ENCODE data around the gene B3GAT2. TPM values are rescaled to one million over a fixed set of nuclear protein-coding genes. Genes with fewer than 3 reads are reported as not detected.

Gene B3GAT2
- total RNA-seq, 4 donors from 2014 or later, result not detected

- no peak for TF ChIP-seq POLR2A (IDR thresholded peaks at IDR 0.05)
- TF ChIP-seq CTCF (IDR thresholded peaks at IDR 0.05 in 4 of 5, conservative IDR thresholded peaks at IDR 0.05 in 1 of 5), result no peak
- H3K4me3 ChIP-seq, result no peak overlapping the region
- intact Hi-C loops (cut with DNase I; ENCODE audit: low total_unique reads) (no loop called here), in situ Hi-C loops (cut with MboI; ENCODE audit: low sequenced_read_pairs in 4 of 4) (no loop called here)
- ATAC-seq (no peak), DNase-seq (no peak)
- no peaks in the 10 kb centered on the region for H3K9me3 ChIP-seq
- H3K27ac ChIP-seq, result no peak overlapping the region
- no peaks in the 10 kb centered on the region for H3K36me3 ChIP-seq
- peaks cover 15 to 21% of the 10 kb centered on the region in 2 donors for H3K4me1 ChIP-seq
- no peaks in the 10 kb centered on the region for H3K27me3 ChIP-seq
Observed at GRCh38 chr6:70834520-70834919, 122.3 kb downstream of the B3GAT2 start.

GRCh38 chr6:70831427-70831826 lies 125.4 kb downstream of the B3GAT2 start:
- ATAC-seq (no peak), DNase-seq (no peak)
- Histone ChIP-seq H3K4me1 (peaks cover 0 to 10% of the 10 kb centered on the region in 2 donors), H3K9me3 (no peaks in the 10 kb centered on the region), H3K27ac (no peak overlapping the region), H3K27me3 (no peaks in the 10 kb centered on the region), H3K36me3 (no peaks in the 10 kb centered on the region), H3K4me3 (no peak overlapping the region)
- intact Hi-C loops (cut with DNase I; ENCODE audit: low total_unique reads) (no loop called here), in situ Hi-C loops (cut with MboI; ENCODE audit: low sequenced_read_pairs in 4 of 4) (no loop called here)
- TF ChIP-seq POLR2A (IDR thresholded peaks at IDR 0.05) (no peak), CTCF (IDR thresholded peaks at IDR 0.05 in 4 of 5, conservative IDR thresholded peaks at IDR 0.05 in 1 of 5) (no peak)

- Histone ChIP-seq H3K9me3 (no peaks in the 10 kb centered on the region), H3K27ac (no peak overlapping the region)
Observed at GRCh38 chr6:70823651-70824050, 133.2 kb downstream of the B3GAT2 start.

GRCh38 chr6:70821751-70822150 lies 135.1 kb downstream of the B3GAT2 start:
- peaks cover 0 to 5% of the 10 kb centered on the region in 2 donors for H3K4me1 ChIP-seq
- intact Hi-C loops (cut with DNase I; ENCODE audit: low total_unique reads) (no loop called here), in situ Hi-C loops (cut with MboI; ENCODE audit: low sequenced_read_pairs in 4 of 4) (no loop called here)
- no peak for DNase-seq
- H3K27ac ChIP-seq, result no peak overlapping the region
- no peaks in the 10 kb centered on the region for H3K27me3 ChIP-seq
- no peak overlapping the region for H3K4me3 ChIP-seq
- H3K9me3 ChIP-seq, result no peaks in the 10 kb centered on the region
- H3K36me3 ChIP-seq, result no peaks in the 10 kb centered on the region
- TF ChIP-seq CTCF (IDR thresholded peaks at IDR 0.05 in 4 of 5, conservative IDR thresholded peaks at IDR 0.05 in 1 of 5), result no peak
- no peak for TF ChIP-seq POLR2A (IDR thresholded peaks at IDR 0.05)
- no peak for ATAC-seq

More at GRCh38 chr6:70823651-70824050, 133.2 kb downstream of the B3GAT2 start:
- intact Hi-C loops (cut with DNase I; ENCODE audit: low total_unique reads) (no loop called here), in situ Hi-C loops (cut with MboI; ENCODE audit: low sequenced_read_pairs in 4 of 4) (no loop called here)
- Histone ChIP-seq H3K4me1 (peaks cover 0 to 5% of the 10 kb centered on the region in 2 donors), H3K36me3 (no peaks in the 10 kb centered on the region), H3K4me3 (no peak overlapping the region), H3K27me3 (no peaks in the 10 kb centered on the region)
- DNase-seq (no peak), ATAC-seq (no peak)
- TF ChIP-seq CTCF (IDR thresholded peaks at IDR 0.05 in 4 of 5, conservative IDR thresholded peaks at IDR 0.05 in 1 of 5), result no peak
- TF ChIP-seq POLR2A (IDR thresholded peaks at IDR 0.05), result no peak

- Histone ChIP-seq H3K27me3 (no peaks in the 10 kb centered on the region), H3K4me3 (no peak overlapping the region), H3K27ac (no peak overlapping the region), H3K4me1 (peaks cover 0 to 5% of the 10 kb centered on the region in 2 donors), H3K9me3 (no peaks in the 10 kb centered on the region), H3K36me3 (no peaks in the 10 kb centered on the region)
- in situ Hi-C loops (cut with MboI; ENCODE audit: low sequenced_read_pairs in 4 of 4) (no loop called here), intact Hi-C loops (cut with DNase I; ENCODE audit: low total_unique reads) (no loop called here)
- TF ChIP-seq POLR2A (IDR thresholded peaks at IDR 0.05) (no peak), CTCF (IDR thresholded peaks at IDR 0.05 in 4 of 5, conservative IDR thresholded peaks at IDR 0.05 in 1 of 5) (no peak)
- no peak for DNase-seq
- ATAC-seq, result no peak
Observed at GRCh38 chr6:70820778-70821177, 136.1 kb downstream of the B3GAT2 start.
